DMS153 treated with DMSO at 0.1 percent for 48 hours (cell line): ENCODE results near the gene ADAM33.

Source experiments
- DNase-seq: peaks from one replicate; lab custom pipeline; 2025; ENCODE audit not compliant: unreplicated experiment; lab: John Stamatoyannopoulos, UW

The ADAM33 gene

GRCh38 chr20:3710703-3711483 lies 29.1 kb upstream of the ADAM33 start:
- peak; percentile 11 for DNase-seq

- no peak for DNase-seq
These were observed 28.2 kb upstream of the ADAM33 start for GRCh38 chr20:3710011-3710466.

- no peak for DNase-seq
These were observed 25.7 kb upstream of the ADAM33 start for GRCh38 chr20:3707508-3707899.

- DNase-seq = no peak
These were observed 25.1 kb upstream of the ADAM33 start for GRCh38 chr20:3706774-3707507.

- no peak for DNase-seq
These were observed 24.3 kb upstream of the ADAM33 start for GRCh38 chr20:3705970-3706739.

- DNase-seq = no peak
These were observed 23.7 kb upstream of the ADAM33 start for GRCh38 chr20:3705491-3705969.

GRCh38 chr20:3704087-3704486 lies 22.3 kb upstream of the ADAM33 start:
- no peak for DNase-seq

GRCh38 chr20:3702611-3703391 lies 21.0 kb upstream of the ADAM33 start:
- no peak for DNase-seq

GRCh38 chr20:3701061-3701998 lies 19.5 kb upstream of the ADAM33 start:
- no peak for DNase-seq

- DNase-seq = no peak
These were observed 17.2 kb upstream of the ADAM33 start for GRCh38 chr20:3699037-3699436.

- no peak for DNase-seq
These were observed 16.8 kb upstream of the ADAM33 start for GRCh38 chr20:3698591-3699001.

GRCh38 chr20:3697588-3698305 lies 15.9 kb upstream of the ADAM33 start:
- DNase-seq = no peak

GRCh38 chr20:3696745-3697587 lies 15.2 kb upstream of the ADAM33 start:
- no peak for DNase-seq

GRCh38 chr20:3696200-3696599 lies 14.4 kb upstream of the ADAM33 start:
- no peak for DNase-seq

- DNase-seq = no peak
These were observed 13.1 kb upstream of the ADAM33 start for GRCh38 chr20:3694864-3695263.

GRCh38 chr20:3693376-3693775 lies 11.6 kb upstream of the ADAM33 start:
- DNase-seq = no peak

- no peak for DNase-seq
These were observed 11.0 kb upstream of the ADAM33 start for GRCh38 chr20:3692706-3693294.

GRCh38 chr20:3691897-3692296 lies 10.1 kb upstream of the ADAM33 start:
- no peak for DNase-seq
